ENCODE data around the gene STK33.

STK33 gene

GRCh38 chr11:8593935-8594909 lies at the start of gene STK33:
Gene STK33 (minus strand): TSS chr11:8594228. CDS start chr11:8474905, 119,323 bp downstream.
- DNase-seq, result no peak

GRCh38 chr11:8642196-8642841 lies 48.3 kb upstream of the STK33 start:
- DNase-seq, result no peak

DNA sequence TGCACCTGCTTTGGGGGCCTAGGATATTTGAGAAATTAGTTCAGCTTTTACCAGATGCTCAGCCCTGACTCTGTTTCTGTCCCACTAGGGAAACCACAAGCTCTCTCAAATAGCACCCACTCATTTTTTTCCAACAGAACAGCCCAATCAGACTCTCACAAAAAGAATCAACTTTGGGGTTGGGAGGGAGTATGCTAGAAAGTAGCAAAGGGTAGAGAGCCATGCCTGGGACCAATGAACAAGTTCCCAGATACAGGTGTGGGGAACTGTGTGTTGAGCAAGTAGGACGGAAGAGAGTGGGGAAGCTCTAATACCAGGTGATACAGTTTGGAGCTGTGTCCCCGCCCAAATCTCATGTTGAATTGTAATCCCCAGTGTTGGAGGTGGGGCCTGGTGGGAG lies 47.3 kb upstream of the STK33 start:
- no peak for DNase-seq

DNA sequence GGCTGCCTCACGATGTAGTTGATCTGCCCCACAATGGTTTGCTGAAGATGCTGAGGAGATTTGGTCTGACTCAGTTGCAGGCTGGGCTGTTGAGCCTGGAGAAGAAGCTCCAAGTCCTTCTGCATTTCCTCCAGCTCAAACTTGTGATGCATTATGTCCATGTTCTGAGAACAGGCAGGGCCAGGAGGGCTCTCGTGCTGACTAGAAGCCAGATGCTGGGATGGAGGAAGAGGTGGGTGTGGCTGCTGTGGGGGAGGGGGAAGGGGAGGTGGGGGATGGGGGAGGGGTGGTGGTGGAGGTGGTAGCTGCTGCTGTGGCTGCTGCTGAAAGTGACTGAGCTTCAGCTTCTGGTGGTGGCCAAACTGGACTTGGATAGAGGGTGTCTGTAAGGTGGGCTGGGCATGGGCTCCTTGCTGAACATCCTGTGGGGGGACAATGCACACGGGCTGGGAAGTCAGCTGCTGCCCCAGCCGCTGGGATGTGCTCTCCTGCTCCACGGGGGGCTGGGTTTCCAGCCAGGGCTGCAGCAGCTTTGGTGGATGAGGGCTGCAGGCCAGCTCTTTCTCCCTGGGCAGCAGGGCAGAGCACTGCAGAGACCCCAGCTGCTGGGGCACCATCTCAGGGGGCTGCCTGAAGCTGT lies 46.4 kb upstream of the STK33 start:
- DNase-seq, result no peak

DNA sequence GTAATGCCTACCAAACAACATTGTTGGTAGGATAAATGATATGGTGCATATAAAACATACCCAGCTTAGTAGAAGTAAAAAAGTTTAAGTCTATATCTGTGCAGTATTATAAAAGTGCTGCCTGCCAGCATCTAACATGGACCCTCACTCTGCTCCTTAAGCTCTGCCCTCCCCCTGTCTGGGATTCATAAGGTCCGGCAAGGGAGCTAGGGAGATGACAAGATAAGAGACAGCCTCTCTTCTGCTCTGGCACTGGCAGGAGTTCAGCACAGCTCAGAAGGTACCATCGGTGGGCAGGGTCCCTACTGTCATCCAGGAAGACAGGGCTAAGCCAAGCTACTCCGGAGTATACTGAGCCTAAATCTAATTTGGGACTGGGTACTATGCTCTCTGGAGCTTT lies 45.6 kb upstream of the STK33 start:
- no peak for DNase-seq

DNA sequence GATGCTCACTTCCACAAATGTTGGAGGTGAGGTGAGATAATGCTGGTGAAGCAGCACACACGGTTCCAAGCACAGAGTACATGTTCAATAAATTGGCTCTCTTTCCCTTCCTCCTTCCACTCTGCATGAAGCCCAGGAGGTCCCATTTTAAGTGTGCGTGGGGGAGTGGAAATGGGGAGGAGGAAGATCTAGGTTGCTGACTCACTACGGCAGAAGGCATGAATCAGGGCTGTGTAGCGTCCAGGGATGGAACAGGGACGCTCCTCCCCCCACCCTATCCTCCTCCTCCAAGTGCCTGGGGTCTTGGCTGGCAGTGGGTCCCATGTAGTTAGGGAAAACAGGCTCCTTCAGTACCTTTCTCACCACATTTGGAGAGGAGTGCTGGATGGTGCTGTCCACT lies 44.3 kb upstream of the STK33 start:
- DNase-seq, result no peak

DNA sequence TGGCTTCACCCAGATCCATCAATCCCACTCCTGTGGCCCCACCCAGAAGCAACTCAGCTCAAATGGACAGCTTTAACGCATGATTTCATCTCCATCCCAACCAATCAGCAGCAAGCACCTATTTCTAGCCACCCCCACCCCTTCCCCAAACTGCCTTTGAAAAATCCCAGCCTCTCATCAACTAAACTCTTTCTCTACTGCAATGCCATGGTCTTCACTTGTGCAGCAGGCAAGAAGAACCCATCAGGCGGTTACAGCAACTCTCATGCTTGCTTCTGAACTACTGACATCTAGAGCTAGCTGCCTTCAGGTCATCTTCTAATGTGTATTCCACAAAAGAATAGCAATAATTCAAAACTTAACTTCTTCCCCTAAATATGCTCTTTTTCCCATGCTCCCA lies 42.1 kb upstream of the STK33 start:
- no peak for DNase-seq

GRCh38 chr11:8634498-8634897 lies 40.5 kb upstream of the STK33 start:
- DNase-seq, result no peak

DNA sequence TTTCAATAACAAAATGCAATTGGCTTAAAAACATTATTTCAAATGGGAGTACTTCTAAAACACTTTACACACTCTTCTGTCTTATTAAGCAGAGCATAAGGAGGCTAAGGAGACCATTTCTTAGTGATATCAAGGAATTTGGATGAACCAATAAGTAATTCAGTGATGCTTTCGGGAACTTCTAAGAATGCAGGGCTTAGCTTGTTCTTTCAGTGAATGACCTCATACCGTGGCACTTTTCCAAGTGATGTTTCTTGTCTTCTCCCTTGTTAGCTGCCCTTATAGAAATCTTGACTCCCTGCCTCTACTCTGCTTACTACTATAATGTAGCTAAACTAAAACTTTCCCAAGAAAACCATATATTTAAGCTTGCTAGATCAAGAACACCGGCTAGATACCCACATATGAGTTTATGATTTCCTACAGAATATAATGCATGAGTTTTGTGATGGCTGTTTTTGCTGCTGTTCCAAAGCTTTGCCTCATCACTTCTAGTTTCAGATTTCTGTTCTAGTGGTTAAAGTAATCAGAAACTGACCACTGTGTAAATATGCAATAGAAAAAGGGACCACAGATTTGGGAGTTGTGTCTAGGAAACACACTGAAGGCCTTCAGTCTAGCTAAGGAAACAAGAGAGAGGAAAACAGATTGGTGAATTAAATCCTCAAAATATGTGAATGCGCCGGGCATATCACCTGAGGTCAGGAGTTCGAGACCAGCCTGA lies 37.5 kb upstream of the STK33 start:
- no peak for DNase-seq

DNA sequence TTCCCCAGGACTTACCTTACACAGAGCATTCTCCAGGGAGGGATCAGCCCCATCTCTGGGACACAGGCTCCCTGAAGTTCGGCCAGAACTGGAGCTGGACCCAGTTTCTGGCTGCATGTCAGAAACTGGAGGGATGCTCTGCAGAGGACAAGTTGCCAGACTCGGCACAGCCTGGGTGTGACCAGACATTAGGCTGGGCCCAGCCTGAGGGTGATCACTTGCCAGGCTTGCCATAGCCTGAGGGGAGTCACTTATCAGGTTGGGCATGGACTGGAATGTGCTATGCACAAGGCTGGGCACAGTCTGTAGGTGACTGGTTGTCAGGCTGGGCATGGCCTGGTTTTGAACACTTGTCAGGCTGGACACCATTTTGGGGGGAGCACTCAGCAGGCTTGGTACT lies 30.7 kb upstream of the STK33 start:
- no peak for DNase-seq

DNA sequence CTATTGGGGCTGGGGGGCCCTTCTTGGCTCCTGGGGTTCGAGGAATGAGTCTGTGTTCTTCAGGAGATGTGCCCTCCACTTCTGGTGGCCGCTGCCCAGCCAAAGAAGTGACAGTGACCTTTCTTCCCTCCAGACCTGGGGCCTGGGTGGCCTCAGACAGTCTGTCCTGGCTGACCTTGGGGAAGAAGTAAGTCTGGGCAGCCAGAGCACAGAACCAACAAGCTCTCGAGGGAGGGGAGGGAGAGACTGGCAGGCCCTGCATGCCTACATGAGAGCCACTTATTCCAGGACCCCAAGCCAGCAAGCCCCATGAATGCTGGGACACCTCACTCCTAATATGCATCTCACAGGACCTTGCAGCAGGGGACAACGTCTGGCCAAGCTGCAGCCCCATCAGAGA lies 27.1 kb upstream of the STK33 start:
- no peak for DNase-seq

- DNase-seq, result no peak
Measured at GRCh38 chr11:8617063-8617462, 23.0 kb upstream of the STK33 start.

GRCh38 chr11:8615291-8616032 lies 21.4 kb upstream of the STK33 start:
- no peak for DNase-seq

DNA sequence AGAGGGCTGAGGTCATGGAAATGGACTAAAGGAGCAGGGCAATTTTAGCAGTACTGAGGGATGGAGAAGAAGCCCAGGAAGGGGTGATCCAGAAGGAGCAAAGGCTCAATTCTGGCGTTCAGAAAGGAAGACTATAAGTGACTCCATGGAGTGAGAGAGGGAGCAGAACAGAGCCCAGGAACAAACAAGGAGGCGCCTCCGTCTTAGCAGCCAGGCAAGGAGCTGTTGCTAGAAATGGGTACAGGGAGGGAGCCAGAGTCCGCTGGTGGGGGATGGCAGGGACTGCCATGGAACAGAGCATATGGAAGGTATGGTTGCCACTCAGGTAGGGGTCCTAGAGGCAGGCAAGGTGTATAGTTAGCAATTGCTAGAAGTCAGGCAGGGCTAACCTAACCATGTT lies 20.5 kb upstream of the STK33 start:
- no peak for DNase-seq

DNA sequence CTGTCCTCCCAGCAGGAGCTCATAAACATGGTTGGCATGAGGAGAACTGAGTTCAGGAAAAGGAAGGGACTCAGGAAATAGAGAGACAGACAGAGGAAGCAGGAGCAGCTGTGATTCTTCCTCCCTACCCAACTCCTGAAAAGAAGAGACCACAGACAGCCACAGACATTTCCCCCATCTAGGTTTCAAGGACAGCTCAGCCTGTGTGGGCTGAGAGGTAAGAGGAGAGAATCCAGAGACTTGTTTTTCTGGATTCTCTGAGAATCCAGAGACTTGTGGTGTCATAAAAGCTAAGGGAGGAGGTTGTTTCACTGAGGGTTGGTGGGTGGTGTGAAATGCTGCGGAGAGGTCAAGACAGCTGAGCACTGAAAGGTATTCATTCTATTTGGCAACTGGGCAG lies 19.0 kb upstream of the STK33 start:
- DNase-seq, result no peak

DNA sequence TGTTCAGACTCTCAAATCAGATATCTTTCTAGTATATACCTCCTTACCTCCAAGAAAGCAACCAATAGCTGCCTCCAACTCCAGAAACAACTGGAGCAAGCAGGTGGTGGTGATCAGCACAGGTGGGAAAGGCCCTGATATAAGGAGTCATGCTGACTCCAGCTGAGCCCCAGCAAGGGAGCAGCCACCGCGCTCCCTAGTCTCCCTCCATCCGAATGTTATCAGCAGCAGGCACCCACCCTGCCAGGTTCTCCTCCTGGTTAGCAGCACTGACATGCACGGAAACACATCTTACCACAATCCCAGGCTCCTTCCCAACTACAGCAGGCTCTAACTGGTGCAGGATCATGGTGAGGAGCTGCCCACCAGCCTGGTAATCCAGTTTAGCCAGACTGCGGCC lies 18.5 kb upstream of the STK33 start:
- DNase-seq, result no peak

DNA sequence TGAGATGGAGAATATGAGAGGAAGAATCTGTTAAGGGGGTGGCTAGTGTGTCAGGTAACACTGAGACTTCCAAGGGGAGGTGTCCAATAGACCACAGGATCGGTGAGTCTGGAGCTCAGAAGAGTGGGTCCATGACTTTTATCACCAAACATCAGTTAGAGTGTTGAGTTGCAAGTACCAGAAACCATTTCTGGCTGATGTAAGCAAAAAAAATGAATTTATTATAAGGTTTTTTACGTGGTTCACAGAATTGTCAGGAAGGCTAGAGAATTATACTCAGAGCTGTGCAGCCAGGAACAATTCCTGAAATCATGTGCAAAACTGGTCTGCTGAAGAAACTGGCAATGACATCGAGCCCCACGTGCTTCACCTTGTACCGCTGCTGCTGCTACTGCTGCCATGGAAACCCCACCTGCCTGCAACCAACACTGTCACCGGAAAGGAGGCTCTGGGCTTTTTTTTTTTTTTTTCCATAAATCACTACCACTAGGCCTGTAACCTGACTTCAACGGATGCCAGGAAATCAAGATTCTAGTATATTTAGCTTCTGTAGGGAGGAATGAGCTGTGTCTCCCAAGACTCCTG lies 16.6 kb upstream of the STK33 start:
- no peak for DNase-seq

- DNase-seq, result no peak
Measured at GRCh38 chr11:8608652-8609051, 14.6 kb upstream of the STK33 start.

- no peak for DNase-seq
Measured at GRCh38 chr11:8605971-8606563, 12.0 kb upstream of the STK33 start.

GRCh38 chr11:8604078-8604723 lies 10.2 kb upstream of the STK33 start:
- DNase-seq, result no peak

- no peak for DNase-seq
Measured at GRCh38 chr11:8603696-8604077, 9.7 kb upstream of the STK33 start.

Measured in activated CD4-positive, alpha-beta T cell treated with anti-CD3 and anti-CD28 coated beads for 1 hour (primary cell).